ENCODE measurements around the gene C15orf39. TPM values are rescaled to one million over a fixed set of nuclear protein-coding genes. Genes with fewer than 3 reads are reported as not detected.
"Not testable (repeated sequence)": the region's sequence is repeated elsewhere in the genome, so short reads cannot be mapped to it uniquely, and the experiment has no call there.

Gene C15orf39
- total RNA-seq, 1 experiment from 2014 or later: 7.7 TPM

DNA sequence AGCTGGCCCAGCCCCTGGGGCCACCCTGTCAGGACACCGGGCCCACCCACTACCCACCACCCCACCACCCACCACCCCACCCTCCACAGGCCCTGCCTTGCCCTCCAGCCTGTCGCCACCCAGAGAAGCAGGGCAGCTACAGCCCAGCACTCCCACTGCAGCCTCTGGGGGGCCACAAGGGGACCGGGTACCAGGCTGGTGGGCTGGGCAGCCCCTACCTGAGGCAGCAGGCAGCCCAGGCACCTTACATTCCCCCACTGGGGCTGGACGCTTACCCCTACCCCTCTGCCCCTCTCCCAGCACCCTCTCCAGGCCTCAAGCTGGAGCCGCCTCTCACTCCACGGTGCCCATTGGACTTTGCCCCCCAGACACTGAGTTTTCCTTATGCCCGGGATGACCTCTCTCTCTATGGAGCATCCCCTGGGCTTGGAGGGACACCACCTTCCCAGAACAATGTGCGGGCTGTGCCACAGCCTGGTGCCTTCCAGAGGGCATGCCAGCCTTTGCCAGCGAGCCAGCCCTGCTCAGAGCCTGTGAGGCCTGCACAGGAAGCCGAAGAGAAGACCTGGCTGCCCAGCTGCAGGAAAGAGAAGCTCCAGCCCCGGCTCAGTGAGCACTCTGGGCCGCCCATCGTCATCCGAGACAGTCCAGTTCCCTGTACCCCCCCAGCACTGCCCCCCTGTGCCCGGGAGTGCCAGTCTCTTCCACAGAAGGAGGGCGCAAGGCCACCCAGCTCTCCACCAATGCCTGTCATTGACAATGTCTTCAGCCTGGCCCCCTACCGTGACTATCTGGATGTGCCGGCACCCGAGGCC lies 5.3 kb downstream of the C15orf39 start:
- in situ Hi-C loops (cut with HindIII; ENCODE audit: low pct_unique_long_range_greater_than_20kb, low sequenced_read_pairs): no loop called here
- DNase-seq (ENCODE audit: low read depth): no peak

DNA sequence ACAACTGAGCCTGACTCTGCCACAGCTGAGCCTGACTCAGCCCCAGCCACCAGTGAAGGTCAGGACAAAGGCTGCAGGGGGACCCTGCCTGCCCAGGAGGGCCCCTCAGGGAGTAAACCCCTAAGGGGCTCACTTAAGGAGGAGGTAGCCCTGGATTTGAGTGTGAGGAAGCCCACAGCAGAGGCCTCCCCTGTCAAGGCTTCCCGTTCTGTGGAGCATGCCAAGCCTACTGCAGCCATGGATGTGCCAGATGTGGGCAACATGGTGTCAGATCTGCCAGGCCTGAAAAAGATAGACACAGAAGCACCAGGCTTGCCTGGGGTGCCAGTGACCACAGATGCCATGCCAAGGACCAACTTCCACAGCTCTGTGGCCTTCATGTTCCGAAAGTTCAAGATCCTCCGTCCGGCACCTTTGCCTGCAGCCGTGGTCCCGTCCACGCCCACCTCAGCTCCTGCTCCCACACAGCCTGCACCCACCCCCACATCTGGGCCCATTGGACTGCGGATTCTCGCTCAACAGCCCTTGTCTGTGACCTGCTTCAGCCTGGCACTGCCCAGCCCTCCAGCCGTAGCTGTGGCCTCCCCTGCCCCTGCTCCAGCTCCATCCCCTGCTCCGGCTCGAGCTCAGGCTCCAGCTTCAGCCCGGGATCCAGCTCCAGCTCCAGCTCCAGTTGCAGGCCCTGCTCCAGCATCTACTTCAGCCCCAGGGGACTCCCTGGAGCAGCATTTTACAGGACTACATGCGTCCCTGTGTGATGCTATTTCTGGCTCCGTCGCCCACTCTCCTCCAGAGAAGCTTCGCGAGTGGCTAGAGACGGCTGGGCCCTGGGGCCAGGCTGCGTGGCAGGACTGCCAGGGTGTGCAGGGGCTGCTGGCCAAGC lies 6.2 kb downstream of the C15orf39 start:
- DNase-seq (ENCODE audit: low read depth): no peak
- in situ Hi-C loops (cut with HindIII; ENCODE audit: low pct_unique_long_range_greater_than_20kb, low sequenced_read_pairs): no loop called here

- in situ Hi-C loops (cut with HindIII; ENCODE audit: low pct_unique_long_range_greater_than_20kb, low sequenced_read_pairs): no loop called here
- DNase-seq (ENCODE audit: low read depth): no peak
These were observed 7.0 kb downstream of the C15orf39 start for GRCh38 chr15:75208501-75209288.

- DNase-seq (ENCODE audit: low read depth): no peak
- in situ Hi-C loops (cut with HindIII; ENCODE audit: low pct_unique_long_range_greater_than_20kb, low sequenced_read_pairs): no loop called here
These were observed 7.6 kb downstream of the C15orf39 start for GRCh38 chr15:75209289-75209676.

DNA sequence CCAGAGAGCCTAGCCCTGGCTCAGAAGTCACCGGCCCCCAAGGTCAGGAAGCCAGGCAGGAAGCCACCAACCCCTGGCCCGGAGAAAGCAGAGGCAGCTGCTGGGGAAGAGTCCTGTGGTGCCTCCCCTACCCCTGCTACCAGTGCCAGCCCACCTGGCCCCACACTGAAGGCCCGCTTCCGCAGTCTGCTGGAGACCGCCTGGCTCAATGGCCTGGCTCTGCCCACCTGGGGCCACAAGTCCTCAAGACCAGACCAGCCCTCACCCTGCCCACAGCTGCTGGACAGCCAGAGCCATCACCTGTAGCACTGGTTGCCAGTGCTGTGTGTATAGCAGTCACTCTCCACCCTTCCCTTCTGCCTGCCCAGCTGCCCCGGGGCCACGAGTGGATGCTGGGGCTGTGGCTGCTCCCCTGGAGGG lies 9.1 kb downstream of the C15orf39 start:
- in situ Hi-C loops (cut with HindIII; ENCODE audit: low pct_unique_long_range_greater_than_20kb, low sequenced_read_pairs): no loop called here
- DNase-seq (ENCODE audit: low read depth): no peak

DNA sequence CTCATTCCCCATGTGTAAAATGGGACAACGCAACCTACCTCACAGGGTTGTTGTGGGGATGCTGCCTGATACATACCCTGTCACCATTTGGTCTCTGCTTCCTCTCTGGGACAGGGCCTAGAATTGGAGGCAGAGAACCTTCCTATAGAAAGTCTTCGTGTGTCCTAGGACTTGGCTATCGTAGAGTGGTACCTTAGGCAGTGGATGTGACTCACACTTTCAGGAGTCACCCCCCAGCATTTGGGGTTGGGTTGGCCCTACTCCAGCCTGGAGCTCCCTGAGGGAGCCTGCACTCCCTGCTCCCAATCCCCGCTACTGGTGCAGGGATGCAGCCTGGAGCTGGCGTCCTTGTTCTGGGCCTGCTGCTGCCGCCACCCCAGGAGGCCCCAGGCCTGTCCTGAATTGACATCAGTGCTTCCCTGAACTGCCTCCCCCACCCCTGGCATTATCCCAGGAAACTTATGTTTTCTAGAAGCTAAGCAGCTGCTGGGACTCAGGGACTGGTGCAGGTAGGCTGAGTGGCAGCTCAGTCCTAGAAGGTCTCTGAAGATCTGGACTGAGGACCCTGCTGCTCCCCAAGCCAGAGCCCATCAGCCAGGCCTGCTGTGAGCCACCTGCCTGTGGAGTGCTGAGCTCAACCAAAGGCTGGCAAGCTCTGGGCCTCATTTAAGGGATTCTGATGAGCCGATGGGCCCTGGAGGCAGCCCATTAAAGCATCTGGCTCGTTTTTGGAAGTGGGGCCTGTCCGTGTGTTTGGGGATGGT lies 9.9 kb downstream of the C15orf39 start:
- no peak for DNase-seq (ENCODE audit: low read depth)
- in situ Hi-C loops (cut with HindIII; ENCODE audit: low pct_unique_long_range_greater_than_20kb, low sequenced_read_pairs): no loop called here

GRCh38 chr15:75212200-75212858 lies 10.6 kb downstream of the C15orf39 start:
- no peak for DNase-seq (ENCODE audit: low read depth)
- in situ Hi-C loops (cut with HindIII; ENCODE audit: low pct_unique_long_range_greater_than_20kb, low sequenced_read_pairs): no loop called here

GRCh38 chr15:75213212-75213767 lies 11.6 kb downstream of the C15orf39 start:
- in situ Hi-C loops (cut with HindIII; ENCODE audit: low pct_unique_long_range_greater_than_20kb, low sequenced_read_pairs): no loop called here
- no peak for DNase-seq (ENCODE audit: low read depth)

DNA sequence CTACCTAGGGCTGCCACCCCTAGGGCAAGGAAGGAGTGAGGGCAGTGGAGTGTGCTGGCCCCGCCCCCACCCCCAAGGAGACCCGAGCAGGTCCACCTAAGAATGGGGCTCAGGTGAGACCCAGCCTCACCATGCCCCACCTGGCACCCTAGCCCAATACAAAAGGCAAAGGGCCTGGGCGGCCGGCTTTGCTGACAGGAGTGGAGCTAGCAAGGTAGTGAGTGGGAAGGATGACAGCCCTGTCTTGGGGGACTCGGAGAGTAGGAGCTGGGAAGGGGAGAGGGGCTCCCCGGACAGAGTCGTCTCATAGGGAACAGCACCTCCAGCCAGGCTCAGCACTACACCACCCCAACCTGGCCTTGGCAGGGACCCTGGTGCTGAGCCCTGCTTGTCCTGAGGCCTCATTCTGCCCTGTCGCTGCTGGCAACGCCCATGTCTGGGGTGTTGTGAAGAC lies 12.1 kb downstream of the C15orf39 start:
- in situ Hi-C loops (cut with HindIII; ENCODE audit: low pct_unique_long_range_greater_than_20kb, low sequenced_read_pairs): no loop called here
- DNase-seq (ENCODE audit: low read depth): no peak

DNA sequence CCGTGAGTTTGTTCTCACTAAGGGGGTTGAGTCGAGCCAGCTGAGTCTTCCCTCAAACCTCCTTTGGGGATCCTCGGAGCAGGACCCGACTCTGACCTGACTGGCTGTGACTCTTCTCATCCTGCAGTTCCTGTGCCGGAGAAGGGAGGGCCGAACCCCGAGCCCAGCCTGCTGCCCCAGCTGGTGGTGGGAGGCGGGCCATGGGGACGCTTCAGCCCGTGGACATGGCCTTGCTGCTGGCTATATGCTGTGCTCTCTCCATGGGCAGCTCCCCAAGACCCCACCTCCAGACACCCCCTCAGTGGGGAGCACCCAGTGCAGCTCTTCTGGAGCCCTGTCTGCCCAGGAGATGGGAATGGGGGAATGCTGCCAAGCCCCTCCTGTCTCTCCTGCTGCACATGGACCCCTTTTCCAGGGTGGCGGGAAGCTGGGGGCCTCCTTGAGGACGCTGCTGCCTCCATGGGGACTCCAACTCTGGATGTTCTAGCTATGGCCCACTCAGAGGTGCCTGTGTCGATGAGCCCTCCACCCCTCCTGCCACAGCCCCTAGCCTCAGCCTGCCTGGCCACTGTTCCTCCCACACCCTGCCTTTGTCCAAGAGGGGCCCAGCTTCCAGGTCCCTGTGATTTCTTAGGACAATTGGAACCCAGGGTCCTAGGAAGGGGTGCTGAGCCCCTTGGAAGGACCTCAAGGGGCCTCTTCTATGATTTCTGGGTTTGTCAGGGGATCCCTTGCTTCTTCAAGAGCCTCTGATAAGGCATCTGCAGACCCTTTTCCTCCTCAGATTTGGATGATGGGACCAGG lies 12.8 kb downstream of the C15orf39 start:
- no peak for DNase-seq (ENCODE audit: low read depth)
- in situ Hi-C loops (cut with HindIII; ENCODE audit: low pct_unique_long_range_greater_than_20kb, low sequenced_read_pairs): no loop called here

- in situ Hi-C loops (cut with HindIII; ENCODE audit: low pct_unique_long_range_greater_than_20kb, low sequenced_read_pairs): no loop called here
- DNase-seq (ENCODE audit: low read depth): no peak
These were observed 13.7 kb downstream of the C15orf39 start for GRCh38 chr15:75215107-75216004.

- in situ Hi-C loops (cut with HindIII; ENCODE audit: low pct_unique_long_range_greater_than_20kb, low sequenced_read_pairs): no loop called here
- no peak for DNase-seq (ENCODE audit: low read depth)
These were observed 15.3 kb downstream of the C15orf39 start for GRCh38 chr15:75217012-75217411.

DNA sequence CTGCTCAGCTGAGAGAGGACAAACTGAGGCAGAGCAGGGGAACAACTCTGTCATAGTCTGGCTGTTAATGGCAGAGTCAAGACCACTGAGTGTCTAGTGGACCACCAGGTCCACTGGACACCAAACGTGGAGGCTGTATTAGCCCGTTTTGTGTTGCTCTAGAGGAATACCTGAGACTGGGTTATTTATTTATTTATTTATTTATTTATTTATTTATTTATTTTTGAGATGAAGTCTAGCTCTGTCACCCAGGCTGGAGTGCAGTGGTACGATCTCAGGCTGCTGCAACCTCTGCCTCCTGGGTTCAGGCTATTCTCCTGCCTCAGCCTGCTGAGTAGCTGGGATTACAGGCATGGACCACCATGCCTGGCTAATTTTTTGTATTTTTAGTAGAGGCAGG lies 15.9 kb downstream of the C15orf39 start:
- DNase-seq (ENCODE audit: low read depth); in situ Hi-C loops (cut with HindIII; ENCODE audit: low pct_unique_long_range_greater_than_20kb, low sequenced_read_pairs): not testable (repeated sequence)

GRCh38 chr15:75219507-75219929 lies 17.8 kb downstream of the C15orf39 start:
- DNase-seq (ENCODE audit: low read depth); in situ Hi-C loops (cut with HindIII; ENCODE audit: low pct_unique_long_range_greater_than_20kb, low sequenced_read_pairs): not testable (repeated sequence)

DNA sequence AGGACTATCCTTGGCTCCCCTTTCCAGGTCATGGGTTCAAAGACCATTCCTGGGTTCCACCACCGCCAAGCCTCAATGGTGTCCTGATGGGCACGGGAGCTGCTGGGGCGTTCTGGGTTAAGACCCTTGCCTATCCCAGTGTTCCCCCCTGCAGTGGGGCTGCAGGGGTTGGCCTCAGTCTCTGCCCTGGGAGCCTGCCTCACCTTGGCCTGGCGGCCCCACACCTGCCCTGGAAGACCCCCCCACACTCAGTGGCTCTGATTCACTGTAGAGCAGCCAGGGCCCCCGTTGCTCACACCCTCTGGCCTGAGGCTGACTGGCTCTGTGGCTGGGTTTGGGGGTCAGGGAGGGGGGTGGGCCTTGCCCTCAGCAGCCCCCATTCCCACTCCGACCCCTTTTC lies 22.0 kb downstream of the C15orf39 start:
- DNase-seq (ENCODE audit: low read depth): no peak
- in situ Hi-C loops (cut with HindIII; ENCODE audit: low pct_unique_long_range_greater_than_20kb, low sequenced_read_pairs): no loop called here

Data from Caki2 (cell line).